Amygdala (tissue), 56 donors: ENCODE data around the gene MARK3.
A peak's percentile ranks its signal among the peaks of the same experiment; 100 is the strongest.
"Not testable (repeated sequence)": the region's sequence is repeated elsewhere in the genome, so short reads cannot be mapped to it uniquely, and the experiment has no call there.

ENCODE experiments used
- DNase-seq, 56 donors: peaks; one replicate each; lab custom pipeline; 2025; lab: John Stamatoyannopoulos, UW

The MARK3 gene

GRCh38 chr14:103521951-103522563, 136.8 kb downstream of the MARK3 start:
- DNase-seq = peak in 3 of 56 donors; percentile 41 to 58 (median 45)

DNA sequence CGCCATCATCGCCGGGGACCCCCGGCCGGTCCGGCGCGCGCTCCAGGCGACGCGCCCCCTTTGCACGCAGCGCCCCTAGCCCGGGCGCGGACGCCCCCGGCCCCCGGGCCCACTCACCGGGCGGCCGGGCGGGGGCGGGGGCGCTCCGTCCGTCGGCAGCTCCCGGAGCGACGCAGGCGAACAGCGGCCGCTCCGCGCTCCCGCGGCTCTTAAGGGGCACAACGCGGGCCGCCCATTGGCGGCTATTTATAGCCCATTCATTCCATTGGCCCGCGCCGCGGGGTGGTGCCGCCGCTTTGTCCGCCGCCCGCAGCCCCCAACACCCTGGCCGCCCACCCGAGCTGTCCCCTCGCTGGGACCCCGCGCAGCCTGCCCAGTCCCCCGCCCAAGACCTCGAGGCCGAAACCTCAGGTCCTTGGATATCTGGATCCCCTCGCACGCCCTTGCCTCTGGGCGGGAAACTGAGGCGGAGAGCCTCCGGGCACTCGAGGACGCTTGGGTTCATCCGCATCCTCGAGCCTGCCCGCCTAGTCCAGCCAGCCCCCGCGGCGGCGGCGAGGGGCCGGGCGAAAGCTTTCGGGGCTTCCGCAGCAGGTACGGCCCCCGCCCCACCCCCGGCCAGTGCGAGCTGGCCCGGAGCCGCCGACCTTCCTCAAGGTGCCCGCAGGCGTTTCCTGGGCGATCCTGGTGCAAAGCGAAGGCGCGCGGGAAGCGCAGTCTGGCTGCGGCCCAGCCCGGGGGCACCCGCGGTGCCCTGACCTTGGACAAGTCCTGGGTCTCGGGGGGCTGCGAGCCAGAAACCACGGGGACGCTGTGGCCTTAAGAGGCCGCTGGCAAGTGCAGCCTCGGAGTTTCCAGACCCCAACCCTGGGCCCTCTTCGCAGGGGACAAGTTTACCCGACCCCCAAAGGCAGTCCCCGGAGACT, 137.7 kb downstream of the MARK3 start, which contains the start of gene CKB:
Gene CKB, minus strand, starts transcription at position 182 of the 926 bp plus-strand sequence. CDS start 337 bp downstream, outside the sequence.
- DNase-seq = peak in 47 of 56 donors; percentile 30 to 86 (median 67)

DNA sequence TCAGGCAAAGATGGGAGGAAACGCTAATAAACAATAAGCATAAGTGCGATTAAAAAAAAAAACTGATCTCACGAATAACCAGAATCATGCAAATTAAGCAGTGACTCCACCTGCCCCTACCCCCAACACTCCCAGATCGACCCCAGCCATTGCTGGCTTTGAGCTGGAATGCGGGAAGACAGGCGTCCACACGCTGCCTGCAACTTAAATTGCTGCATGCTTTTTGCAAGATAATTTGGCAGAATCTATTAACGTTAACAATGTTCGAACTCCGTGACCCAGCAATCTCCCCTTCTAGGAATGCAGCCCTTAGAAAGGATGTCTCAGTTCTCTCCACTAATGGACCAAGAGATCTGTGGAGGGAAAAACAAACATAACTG, 138.3 kb downstream of the MARK3 start:
- no peak for DNase-seq

DNA sequence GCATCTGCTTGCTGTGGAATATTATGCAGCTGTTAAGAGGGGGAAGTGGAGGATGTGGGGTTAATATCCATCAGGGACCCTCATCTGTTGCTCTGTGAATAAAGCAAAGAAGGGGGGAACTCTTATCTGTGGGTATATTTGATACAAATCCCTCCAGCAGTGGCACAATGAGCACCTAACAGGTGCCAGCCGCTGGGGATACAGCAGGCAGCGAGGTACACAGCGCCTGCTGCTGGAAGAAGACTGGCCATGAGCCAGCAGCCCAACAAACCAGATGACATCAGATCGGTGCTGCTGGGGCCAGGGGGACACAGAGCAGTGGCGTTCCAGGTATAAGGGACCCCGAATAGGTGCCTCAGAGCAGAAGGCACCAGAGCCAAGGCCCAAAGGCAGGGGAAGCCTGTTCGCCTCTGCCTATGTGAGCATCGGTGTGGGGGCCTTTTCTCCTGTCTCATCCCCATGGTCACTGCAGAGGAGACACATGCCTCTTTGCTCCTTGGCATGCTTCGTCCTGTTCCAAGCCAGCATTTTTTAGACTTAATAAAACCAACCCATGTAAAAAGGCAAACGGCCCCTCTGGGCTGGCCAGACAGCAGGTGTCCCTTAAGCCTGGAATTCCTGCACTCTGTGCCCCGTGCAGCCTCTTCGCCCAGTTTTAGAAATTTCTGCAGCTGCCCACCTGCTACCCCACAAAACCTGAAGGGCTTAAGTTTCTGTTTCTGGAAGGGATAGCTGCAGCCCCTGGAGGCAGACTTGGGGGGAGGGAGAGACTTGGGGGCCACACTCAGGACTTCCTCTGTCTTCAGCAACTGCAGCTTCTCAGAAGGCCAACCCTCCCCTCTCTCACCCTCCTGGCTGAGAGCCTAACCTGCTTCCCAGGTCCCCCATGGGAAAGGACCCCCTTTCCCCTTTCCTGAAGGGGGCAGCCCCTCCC, 139.1 kb downstream of the MARK3 start:
- no peak for DNase-seq

- not testable (repeated sequence) for DNase-seq
Measured at GRCh38 chr14:103525430-103526246, 140.4 kb downstream of the MARK3 start.

DNA sequence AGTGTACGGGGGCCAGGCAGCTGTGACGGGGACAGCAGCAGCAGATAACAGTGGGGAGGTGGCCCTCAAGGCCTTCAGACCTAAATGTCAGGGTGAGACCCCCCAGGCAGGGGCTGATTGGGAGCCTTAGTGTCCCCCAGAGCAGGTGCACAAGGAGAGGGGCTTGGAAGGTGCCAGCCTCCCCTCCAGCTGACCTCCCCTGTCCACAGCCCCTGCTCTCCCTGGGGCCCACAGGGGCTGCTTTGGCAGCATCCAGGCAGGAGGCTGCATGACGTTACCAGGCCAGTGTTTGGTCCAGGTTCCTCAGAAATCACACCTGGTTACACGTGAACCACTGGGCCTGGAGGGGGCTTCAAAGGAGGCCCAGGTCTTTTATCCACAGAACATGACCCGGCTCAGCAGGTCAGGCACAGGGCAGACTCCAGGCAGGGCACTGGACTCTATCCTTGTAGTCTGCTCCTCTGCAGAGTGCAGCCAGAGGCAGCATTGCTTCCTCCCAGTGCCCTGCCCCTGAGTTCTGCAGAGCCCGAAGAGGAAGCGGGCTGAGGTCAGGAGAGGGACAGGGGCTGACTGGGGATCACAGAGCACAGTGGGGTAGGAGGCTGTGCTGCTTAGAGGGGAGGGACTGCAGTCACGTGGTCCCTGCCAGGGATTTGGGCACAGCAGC, 141.2 kb downstream of the MARK3 start:
- no peak for DNase-seq

DNA sequence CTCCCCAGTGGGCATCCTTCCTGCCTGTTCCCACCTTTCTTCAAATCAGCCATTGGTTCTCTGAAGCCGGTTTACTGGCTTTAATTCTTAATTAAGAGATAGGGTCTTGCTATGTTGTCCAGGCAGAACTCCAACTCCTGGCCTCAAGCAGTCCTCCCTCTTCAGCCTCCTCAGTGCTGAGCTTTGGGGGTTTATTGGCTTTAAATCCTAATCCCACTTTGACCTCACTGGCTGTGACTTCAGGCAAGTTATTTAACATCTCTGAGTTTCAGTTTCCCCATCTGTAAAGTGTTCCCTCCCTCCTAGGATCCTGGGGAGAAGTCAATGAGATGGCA, 141.7 kb downstream of the MARK3 start:
- no peak for DNase-seq

DNA sequence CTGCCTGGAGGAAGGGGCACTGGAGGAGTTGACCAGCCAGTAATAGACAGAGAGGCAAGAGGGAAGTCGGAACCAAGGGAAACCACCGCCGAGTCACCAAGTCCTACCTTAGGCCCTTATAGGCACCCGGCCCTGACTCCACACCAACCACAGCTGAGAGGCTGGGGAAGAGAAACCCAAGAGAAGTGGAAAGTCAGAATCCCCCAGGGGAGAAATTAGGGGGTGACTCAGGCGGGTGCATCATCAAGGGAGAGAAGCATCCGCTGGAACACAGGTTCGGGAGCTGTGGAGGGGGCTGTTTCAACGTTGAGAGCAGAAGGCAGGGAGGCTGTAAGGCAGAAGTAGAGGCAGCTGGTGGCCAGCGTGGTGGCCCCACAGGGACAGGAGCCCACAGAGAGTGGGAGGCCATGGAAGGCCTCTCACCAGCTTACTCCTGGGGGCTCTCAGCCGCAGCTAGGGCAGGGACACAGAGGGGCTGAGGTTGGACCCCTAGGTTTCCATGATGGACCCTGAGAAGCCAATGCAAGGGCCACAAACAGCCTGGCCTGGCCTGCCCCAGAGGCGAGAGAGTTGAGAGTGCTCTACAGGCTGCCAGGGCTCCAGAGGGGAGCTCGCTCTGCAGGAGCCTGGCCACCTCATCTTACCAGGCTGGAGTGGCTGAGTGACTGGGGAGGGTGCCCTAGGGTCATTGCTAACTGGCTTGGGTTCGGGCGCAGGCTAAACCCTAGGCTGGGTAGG, 142.4 kb downstream of the MARK3 start:
- DNase-seq = no peak

DNA sequence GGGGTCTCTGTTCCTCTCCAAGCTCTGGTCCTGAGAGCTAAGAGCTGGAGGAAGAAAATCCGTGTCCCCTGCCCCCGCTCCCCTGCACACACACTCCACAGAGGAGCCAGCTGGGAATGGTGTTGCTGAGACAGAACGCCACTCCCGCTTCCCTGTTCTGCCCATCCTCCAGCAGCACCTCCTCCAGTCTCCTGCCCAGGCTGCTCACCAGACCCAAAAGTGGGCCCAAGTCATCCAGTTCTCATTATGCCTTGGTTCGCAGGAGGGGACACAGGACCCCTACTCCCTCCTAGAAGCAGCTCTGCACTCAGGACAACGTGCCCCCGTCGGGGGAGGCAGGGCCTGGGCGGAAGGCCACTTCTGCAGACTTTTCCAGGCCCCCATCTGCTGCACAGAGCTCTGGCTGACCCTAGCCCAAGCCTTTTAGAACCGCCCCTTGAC, 143.0 kb downstream of the MARK3 start:
- peak in 17 of 56 donors; percentile 45 to 75 (median 58) for DNase-seq

DNA sequence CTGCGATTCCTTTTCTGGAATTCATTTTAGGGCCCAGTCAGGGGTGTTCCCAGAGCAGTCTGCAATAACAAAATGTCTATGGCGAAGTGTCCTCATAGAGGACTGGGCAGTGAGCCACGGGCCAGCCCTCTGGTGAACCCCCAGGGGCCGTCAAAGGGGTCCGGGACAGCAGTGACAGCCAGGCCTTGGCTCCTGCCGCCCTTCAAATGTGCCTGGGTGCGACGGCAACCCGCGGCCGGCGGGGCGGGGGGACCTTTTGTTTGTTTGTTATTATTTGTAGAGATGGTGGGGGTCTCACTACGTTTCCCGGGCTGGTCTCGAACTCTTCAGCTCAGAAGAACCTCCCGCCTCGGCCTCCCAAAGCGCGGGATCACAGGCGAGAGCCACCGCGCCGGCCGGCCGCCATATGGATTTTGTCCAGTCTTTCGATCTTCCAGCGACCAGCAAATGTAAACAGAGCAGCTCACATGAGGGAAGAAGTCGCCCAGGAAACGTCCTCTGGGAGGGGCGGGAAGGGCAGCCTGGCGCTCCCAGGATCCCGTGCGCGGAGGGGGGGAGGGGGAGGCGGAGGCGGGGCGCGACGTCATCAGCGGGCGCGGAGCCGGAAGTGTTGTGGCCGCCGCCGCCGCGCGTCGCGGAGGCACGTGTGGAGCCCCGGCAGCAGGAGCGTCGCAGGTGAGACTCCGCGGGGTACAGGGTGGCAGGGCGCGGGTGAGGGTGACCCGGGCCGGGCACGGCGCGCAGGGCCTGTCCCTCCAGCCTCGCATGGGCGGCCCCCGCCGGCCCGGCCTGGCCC, 143.6 kb downstream of the MARK3 start, which contains the start of gene TRMT61A:
Gene TRMT61A, plus strand, starts transcription at position 610 of the 796 bp plus-strand sequence. CDS start 783 bp downstream, outside the sequence.
- DNase-seq = peak in 55 of 56 donors; percentile 43 to 92 (median 82)

DNA sequence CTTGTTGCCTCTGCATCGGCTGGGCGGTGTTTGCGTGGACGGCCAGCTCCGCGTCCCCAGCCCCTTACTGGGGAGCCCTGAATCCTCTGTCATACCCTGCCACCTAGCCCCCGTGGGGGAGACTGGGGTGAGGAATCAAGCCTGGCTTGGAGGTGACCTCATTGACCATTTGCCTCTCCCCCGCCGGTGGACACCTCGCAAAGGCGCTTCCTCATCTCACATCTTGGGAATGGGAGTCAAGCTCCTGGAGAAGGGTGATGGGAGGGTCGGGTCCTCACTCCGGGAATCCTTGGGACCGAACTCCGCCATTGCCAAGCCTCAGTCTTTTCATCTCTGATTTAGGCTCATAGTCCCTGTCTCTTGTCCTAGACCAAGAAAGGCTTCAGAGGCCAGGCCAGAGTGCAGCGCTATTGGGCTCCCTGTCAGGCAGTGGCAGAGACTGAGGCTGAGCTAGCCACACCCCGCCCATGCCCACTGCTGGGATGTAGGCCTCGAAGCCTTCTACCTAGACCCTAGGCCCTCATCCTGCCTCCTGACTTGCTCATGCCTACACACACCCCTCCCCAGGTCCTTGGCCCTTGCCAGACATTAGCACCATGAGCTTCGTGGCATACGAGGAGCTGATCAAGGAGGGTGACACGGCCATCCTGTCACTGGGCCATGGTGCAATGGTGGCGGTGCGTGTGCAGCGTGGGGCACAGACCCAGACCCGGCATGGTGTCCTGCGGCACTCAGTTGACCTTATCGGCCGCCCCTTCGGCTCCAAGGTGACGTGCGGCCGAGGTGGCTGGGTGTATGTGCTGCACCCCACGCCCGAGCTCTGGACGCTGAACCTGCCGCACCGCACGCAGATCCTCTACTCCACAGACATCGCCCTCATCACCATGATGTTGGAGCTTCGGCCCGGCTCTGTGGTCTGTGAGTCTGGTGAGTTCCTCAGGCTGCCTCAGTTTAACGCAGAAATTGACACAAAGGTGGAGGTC, 144.5 kb downstream of the MARK3 start:
- DNase-seq = no peak

- DNase-seq = no peak
Measured at GRCh38 chr14:103530390-103530789, 145.2 kb downstream of the MARK3 start.

DNA sequence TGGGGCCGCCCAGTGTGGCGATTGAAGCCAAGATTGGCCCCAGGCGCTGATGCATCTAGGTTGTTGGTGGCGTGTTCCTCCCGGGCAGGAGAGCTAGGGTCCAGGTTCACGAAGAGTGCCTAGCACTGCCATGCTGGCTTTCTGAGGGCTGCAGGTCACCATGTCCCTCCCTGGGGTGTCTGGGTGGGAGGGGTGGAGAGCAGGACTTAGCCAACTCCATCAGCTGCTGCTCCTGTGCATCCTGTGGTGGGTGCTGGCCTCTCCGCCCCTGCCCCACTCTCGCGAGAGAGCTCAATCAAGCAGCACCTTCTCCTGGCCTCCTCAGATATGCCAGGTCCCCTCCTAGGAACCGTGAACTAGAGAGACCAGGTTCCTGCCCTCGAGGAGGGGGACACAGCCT, 145.6 kb downstream of the MARK3 start:
- no peak for DNase-seq

- no peak for DNase-seq
Measured at GRCh38 chr14:103531421-103532215, 146.4 kb downstream of the MARK3 start.
